Omental fat pad (tissue), 4 donors: Measurements from ENCODE around the gene ZNF414. TPM values are rescaled to one million over a fixed set of nuclear protein-coding genes. Genes with fewer than 3 reads are reported as not detected.

Experiments used
- ATAC-seq: fragments of 150-250 bp; one replicate; pipeline ENCODE4 v1.9.1; 2016; ENCODE audit warnings: mild to moderate bottlenecking, moderate library complexity; ENCODE audit not compliant: low FRiP score
- DNase-seq: peaks from one replicate; pipeline ENCODE4 v3.0.0-alpha.2; 2019; ENCODE audit warnings: low spot score
- total RNA-seq, 4 donors: library from RNA; depleted of rRNA; stranded (reverse); fragments of >200 nt; gene quantifications; one replicate each; pipeline ENCODE4 v1.1.0, GENCODE V29; 2016
- TF ChIP-seq, protein P1 (sequence below), 3 donors: fragments of 450-650 bp; IDR thresholded peaks; one replicate each; pipeline ENCODE4 v1.5.1; 2016 to 2017; ENCODE audit warnings: antibody characterized with exemption in 3 of 3, mild to moderate bottlenecking in 3 of 3, moderate library complexity in 2 of 3

The ZNF414 gene
- total RNA-seq, 4 donors from 2014 or later, result 4.6 to 7.8 (median 7.4) TPM

DNA sequence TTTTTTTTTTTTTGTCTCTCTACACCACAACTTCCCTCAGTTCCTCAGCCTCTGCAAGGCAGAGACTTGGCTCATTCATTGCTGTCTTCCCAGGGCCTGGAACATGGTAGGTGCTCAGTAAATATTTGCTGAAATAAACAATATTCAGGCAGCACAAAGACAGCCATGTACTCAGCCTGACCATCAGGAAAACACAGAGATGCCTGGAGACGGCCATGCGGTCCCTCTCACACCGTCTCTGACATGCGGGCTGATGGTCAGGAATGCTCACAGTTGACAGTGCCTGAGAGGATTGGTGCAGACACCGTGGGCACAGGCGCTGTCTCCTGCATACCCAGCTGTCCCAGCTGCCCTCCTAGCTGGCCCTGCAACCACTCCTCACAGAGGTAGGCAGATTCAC, 12.5 kb downstream of the ZNF414 start:
- TF ChIP-seq, protein P1, sequence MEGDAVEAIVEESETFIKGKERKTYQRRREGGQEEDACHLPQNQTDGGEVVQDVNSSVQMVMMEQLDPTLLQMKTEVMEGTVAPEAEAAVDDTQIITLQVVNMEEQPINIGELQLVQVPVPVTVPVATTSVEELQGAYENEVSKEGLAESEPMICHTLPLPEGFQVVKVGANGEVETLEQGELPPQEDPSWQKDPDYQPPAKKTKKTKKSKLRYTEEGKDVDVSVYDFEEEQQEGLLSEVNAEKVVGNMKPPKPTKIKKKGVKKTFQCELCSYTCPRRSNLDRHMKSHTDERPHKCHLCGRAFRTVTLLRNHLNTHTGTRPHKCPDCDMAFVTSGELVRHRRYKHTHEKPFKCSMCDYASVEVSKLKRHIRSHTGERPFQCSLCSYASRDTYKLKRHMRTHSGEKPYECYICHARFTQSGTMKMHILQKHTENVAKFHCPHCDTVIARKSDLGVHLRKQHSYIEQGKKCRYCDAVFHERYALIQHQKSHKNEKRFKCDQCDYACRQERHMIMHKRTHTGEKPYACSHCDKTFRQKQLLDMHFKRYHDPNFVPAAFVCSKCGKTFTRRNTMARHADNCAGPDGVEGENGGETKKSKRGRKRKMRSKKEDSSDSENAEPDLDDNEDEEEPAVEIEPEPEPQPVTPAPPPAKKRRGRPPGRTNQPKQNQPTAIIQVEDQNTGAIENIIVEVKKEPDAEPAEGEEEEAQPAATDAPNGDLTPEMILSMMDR (IDR thresholded peaks at IDR 0.05), result no peak
- no peak for ATAC-seq
- DNase-seq, result no peak

DNA sequence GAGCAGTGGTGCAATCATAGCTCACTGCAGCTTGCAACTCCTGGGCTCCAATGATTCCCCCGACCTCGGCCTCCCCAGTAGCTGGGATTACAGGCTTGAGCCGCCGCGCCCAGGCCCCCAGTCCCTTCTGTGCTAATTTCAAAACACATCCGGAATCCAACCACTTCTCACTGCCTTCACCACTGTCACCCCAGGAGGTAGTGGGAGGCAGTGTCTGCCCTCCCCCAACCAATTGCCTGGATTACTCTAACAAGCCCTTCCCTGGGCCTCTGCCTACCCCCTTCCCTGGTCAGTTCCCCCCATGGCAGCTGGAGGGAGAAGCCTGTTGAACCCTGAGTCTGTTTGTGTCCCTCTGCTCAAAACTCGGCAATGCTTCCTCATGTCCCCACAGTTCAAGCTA, 13.8 kb downstream of the ZNF414 start:
- TF ChIP-seq, protein P1 (IDR thresholded peaks at IDR 0.05), result no peak
- ATAC-seq (no peak), DNase-seq (no peak)

- TF ChIP-seq, protein P1 (IDR thresholded peaks at IDR 0.05), result no peak
- no peak for DNase-seq
- ATAC-seq, result no peak
Measured at GRCh38 chr19:8499048-8499833, 14.7 kb downstream of the ZNF414 start.

DNA sequence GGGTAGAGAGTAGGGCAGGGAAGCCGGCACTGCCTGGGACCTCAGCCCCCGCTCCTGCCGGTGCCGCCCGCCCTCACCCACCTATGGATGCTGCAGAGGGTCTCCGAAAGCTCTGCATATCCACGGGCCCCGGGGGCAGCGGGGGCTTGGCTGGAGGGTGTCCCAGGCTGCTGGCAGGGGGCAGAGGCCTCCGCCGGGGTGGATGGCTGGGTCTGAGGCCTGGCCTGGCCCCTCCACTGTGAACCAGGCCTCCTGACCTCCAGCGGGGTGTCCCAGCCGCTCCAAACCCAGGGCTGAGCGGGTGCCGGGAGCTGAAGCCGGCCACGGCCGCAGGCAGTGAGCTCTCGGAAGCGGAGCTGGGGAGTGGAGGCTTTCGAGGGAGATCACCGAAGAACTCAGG, 15.7 kb downstream of the ZNF414 start:
- TF ChIP-seq, protein P1 (IDR thresholded peaks at IDR 0.05), result no peak
- DNase-seq (no peak), ATAC-seq (no peak)

DNA sequence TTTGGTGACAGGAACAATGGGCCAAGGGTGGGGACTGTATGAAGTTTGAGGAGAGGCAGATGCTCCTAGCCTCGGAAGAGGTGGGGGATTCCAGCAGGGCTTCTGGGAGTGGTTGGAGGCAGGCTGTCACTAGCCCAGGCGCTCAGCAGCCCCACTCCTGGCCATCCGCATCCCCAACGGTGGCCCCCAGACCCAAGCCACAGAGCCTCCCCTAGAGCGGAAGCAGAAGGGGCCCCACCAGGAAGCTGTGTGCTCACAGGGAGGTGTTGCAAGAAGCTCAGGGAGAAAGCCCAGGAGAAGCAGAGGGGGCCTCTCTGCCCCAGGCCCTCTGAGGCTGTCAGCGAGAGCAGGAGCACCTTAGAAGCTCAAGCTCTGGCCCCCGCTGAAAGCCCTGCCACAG, 19.8 kb downstream of the ZNF414 start:
- ATAC-seq, result no peak
- TF ChIP-seq, protein P1 (IDR thresholded peaks at IDR 0.05), result no peak
- no peak for DNase-seq

DNA sequence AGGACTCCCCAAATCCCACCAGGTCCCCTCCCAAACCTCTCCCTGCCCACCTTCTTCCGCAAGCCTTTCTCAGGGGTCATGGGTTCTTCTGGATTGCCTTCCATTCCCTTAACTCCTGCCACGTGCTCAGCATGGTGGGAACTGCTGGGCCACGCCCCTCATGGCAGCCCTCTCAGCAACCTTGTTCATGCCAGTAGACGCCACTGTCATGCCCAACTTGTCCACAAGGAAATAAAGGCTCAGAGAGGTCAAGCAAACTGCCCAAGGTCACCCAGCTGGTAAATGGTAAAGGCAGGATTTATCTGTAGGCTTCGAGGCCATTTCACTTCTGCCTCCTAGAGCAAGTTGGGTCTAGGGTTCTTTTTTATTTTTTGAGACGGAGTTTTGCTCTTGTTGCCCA, 22.4 kb downstream of the ZNF414 start:
- no peak for DNase-seq
- TF ChIP-seq, protein P1 (IDR thresholded peaks at IDR 0.05), result no peak
- no peak for ATAC-seq

GRCh38 chr19:8490873-8491272, 23.1 kb downstream of the ZNF414 start:
- ATAC-seq (no peak), DNase-seq (no peak)

More at GRCh38 chr19:8490873-8491272, 23.1 kb downstream of the ZNF414 start:
- TF ChIP-seq, protein P1 (IDR thresholded peaks at IDR 0.05), result no peak
